ENCODE results near the gene ZBTB25.

The ZBTB25 gene

GRCh38 chr14:64439141-64439540 lies 64.5 kb downstream of the ZBTB25 start:
- no peak for DNase-seq (ENCODE audit: low read depth)

- no peak for DNase-seq (ENCODE audit: low read depth)
Observed at GRCh38 chr14:64438181-64438841, 65.3 kb downstream of the ZBTB25 start.

- no peak for DNase-seq (ENCODE audit: low read depth)
Observed at GRCh38 chr14:64434528-64434927, 69.1 kb downstream of the ZBTB25 start.

- no peak for DNase-seq (ENCODE audit: low read depth)
Observed at GRCh38 chr14:64423987-64424386, 79.7 kb downstream of the ZBTB25 start.

- no peak for DNase-seq (ENCODE audit: low read depth)
Observed at GRCh38 chr14:64422756-64423155, 80.9 kb downstream of the ZBTB25 start.

- DNase-seq (ENCODE audit: low read depth): no peak
Observed at GRCh38 chr14:64422005-64422404, 81.6 kb downstream of the ZBTB25 start.

- DNase-seq (ENCODE audit: low read depth): no peak
Observed at GRCh38 chr14:64421166-64421565, 82.5 kb downstream of the ZBTB25 start.

GRCh38 chr14:64419003-64419402 lies 84.6 kb downstream of the ZBTB25 start:
- no peak for DNase-seq (ENCODE audit: low read depth)

GRCh38 chr14:64417771-64418125 lies 85.9 kb downstream of the ZBTB25 start:
- DNase-seq (ENCODE audit: low read depth): no peak

GRCh38 chr14:64417055-64417770 lies 86.4 kb downstream of the ZBTB25 start:
- no peak for DNase-seq (ENCODE audit: low read depth)

- DNase-seq (ENCODE audit: low read depth): no peak
Observed at GRCh38 chr14:64416348-64416932, 87.2 kb downstream of the ZBTB25 start.

GRCh38 chr14:64412237-64412636 lies 91.4 kb downstream of the ZBTB25 start:
- DNase-seq (ENCODE audit: low read depth): no peak

- DNase-seq (ENCODE audit: low read depth): no peak
Observed at GRCh38 chr14:64411001-64411400, 92.6 kb downstream of the ZBTB25 start.

GRCh38 chr14:64410084-64410774 lies 93.4 kb downstream of the ZBTB25 start:
- DNase-seq (ENCODE audit: low read depth): no peak

- DNase-seq (ENCODE audit: low read depth): no peak
Observed at GRCh38 chr14:64409126-64409920, 94.3 kb downstream of the ZBTB25 start.

GRCh38 chr14:64407329-64407728 lies 96.3 kb downstream of the ZBTB25 start:
- DNase-seq (ENCODE audit: low read depth): no peak

GRCh38 chr14:64405295-64405694 lies 98.3 kb downstream of the ZBTB25 start:
- DNase-seq (ENCODE audit: low read depth): no peak

GRCh38 chr14:64401949-64402348 lies 101.7 kb downstream of the ZBTB25 start:
- no peak for DNase-seq (ENCODE audit: low read depth)

GRCh38 chr14:64400829-64401459 lies 102.7 kb downstream of the ZBTB25 start:
- DNase-seq (ENCODE audit: low read depth): no peak
